Cortex of kidney (tissue), 1 donor: ENCODE results near the gene NDUFV1.
"Not testable (repeated sequence)": the region's sequence is repeated elsewhere in the genome, so short reads cannot be mapped to it uniquely, and the experiment has no call there.

ENCODE experiments used
- DNase-seq: peaks from one replicate; lab custom pipeline; 2025; lab: John Stamatoyannopoulos, UW

Gene NDUFV1

GRCh38 chr11:67627812-67628624 lies 21.3 kb downstream of the NDUFV1 start:
- DNase-seq: no peak

- DNase-seq: no peak
These were observed 22.1 kb downstream of the NDUFV1 start for GRCh38 chr11:67628710-67629385.

GRCh38 chr11:67629386-67630227 lies 22.9 kb downstream of the NDUFV1 start, which contains the start of gene NUDT8:
NUDT8 (minus strand) TSS chr11:67629937; CDS start chr11:67629911, 26 bp downstream.
- peak; percentile 76 for DNase-seq

- DNase-seq: no peak
These were observed 23.6 kb downstream of the NDUFV1 start for GRCh38 chr11:67630228-67630942.

- DNase-seq: no peak
These were observed 24.2 kb downstream of the NDUFV1 start for GRCh38 chr11:67630943-67631331.

GRCh38 chr11:67631411-67631810 lies 24.7 kb downstream of the NDUFV1 start:
- DNase-seq: no peak

GRCh38 chr11:67631853-67632174 lies 25.1 kb downstream of the NDUFV1 start:
- DNase-seq: no peak

GRCh38 chr11:67632175-67632981 lies 25.6 kb downstream of the NDUFV1 start:
- no peak for DNase-seq

- DNase-seq: no peak
These were observed 26.4 kb downstream of the NDUFV1 start for GRCh38 chr11:67632982-67633755.

GRCh38 chr11:67633758-67634365 lies 27.1 kb downstream of the NDUFV1 start:
- DNase-seq: no peak

GRCh38 chr11:67634366-67635230 lies 27.9 kb downstream of the NDUFV1 start:
- DNase-seq: no peak

GRCh38 chr11:67635231-67635521 lies 28.4 kb downstream of the NDUFV1 start:
- DNase-seq: no peak

- no peak for DNase-seq
These were observed 30.2 kb downstream of the NDUFV1 start for GRCh38 chr11:67636962-67637361.

- DNase-seq: not testable (repeated sequence)
These were observed 30.7 kb downstream of the NDUFV1 start for GRCh38 chr11:67637441-67637840.

- DNase-seq: no peak
These were observed 32.0 kb downstream of the NDUFV1 start for GRCh38 chr11:67638535-67639437.

GRCh38 chr11:67639438-67639859 lies 32.7 kb downstream of the NDUFV1 start, which contains the start of gene TBX10:
TBX10 (minus strand) TSS chr11:67639763; CDS start chr11:67639472, 291 bp downstream.
- DNase-seq: no peak

GRCh38 chr11:67640021-67640757 lies 33.5 kb downstream of the NDUFV1 start:
- no peak for DNase-seq
